ENCODE results near the gene CCDC152.

DNA sequence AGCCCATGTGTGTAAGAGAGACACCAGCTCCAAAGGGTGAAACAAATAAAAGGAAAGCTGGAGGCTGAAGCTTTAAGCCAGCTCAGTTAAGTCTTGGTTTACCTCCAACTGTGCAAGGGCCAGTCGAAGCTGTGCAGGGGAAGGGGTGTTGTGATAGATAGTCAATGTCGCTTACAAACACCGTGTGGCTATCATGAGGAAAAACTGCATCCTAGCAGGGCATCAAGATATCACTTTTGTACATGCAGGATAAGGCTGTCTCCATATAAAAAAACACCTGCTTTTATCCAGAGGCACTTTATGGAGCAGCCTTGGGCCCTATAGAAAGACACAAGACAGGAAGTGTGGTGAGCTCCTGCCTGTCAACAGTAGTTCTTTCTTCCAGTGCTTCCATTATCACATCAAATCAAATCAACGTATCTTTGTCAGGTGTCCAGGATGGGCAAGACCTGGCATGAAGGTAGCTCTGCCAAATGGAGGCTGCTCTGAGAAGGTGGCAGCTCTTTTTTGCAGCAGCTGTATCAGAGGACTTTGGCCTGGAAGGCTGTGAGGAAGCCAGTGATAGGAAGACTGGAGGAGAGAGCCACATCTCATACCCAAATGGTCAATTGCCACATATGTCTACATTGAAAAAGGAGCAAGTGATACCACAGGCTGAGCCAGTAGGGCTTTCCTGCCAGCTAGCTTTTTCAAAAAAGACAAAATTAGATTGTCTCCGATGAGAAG, 84.4 kb downstream of the CCDC152 start:
- TF ChIP-seq EZH2 (IDR thresholded peaks at IDR 0.05; ENCODE audit: insufficient read depth, poor library complexity, severe bottlenecking), result no peak
- TF ChIP-seq EZH2phosphoT487 (IDR thresholded peaks at IDR 0.05; ENCODE audit: insufficient read depth, low read depth), result no peak

All from GM23248 (cell line).